Omental fat pad (tissue), 4 donors: ENCODE data around the gene FCF1. TPM values are rescaled to one million over a fixed set of nuclear protein-coding genes. Genes with fewer than 3 reads are reported as not detected.

Experiments
- ATAC-seq: fragments of 150-250 bp; one replicate; pipeline ENCODE4 v1.9.1; 2016; ENCODE audit warnings: mild to moderate bottlenecking, moderate library complexity; ENCODE audit not compliant: low FRiP score
- DNase-seq: peaks from one replicate; pipeline ENCODE4 v3.0.0-alpha.2; 2019; ENCODE audit warnings: low spot score
- total RNA-seq, 4 donors: library from RNA; depleted of rRNA; stranded (reverse); fragments of >200 nt; gene quantifications; one replicate each; pipeline ENCODE4 v1.1.0, GENCODE V29; 2016
- TF ChIP-seq, protein P1 (sequence below), 3 donors: fragments of 450-650 bp; IDR thresholded peaks; one replicate each; pipeline ENCODE4 v1.5.1; 2016 to 2017; ENCODE audit warnings: antibody characterized with exemption in 3 of 3, mild to moderate bottlenecking in 3 of 3, moderate library complexity in 2 of 3

FCF1 gene
- total RNA-seq, 4 donors from 2014 or later, result 21.7 to 34.2 (median 27.1) TPM

DNA sequence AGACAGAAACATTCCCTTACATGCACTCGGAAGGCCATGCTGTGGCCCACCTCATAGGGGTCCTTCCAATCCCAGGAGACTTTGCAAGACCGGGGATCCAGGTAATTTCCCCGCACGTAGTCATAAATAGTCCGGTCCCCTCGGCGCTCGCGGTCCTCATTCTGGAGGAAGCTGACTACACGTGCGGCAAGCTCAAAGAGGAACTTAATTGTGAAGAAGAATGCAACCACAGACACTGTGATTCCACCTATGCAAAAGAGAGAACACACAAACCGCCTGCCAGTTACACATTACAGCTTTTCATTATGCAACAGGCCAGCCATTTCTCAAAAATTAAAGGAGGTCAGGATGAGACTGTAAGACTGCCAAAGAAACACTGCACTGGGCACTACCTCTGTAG is 28.5 kb upstream of the FCF1 start:
- DNase-seq (no peak), ATAC-seq (no peak)

DNA sequence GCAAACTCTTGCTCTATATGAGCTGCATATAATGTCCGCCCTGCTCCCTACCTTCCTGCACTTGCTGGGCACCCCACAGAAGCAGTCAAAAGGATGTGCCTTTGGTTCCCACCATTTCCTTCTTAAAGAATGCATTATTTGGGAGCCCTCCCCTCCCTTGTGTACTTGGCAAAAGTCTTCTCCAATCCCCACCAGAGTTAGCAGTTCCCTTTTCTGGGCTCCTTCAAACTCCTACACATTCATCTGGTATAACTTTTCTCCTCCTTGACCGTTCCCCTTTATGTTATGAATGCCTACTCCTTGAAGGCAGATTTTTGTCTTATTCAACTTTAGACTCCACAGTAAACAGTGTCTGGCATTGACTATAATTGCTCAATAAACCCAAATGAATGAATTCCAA is 27.9 kb upstream of the FCF1 start:
- TF ChIP-seq, protein P1, sequence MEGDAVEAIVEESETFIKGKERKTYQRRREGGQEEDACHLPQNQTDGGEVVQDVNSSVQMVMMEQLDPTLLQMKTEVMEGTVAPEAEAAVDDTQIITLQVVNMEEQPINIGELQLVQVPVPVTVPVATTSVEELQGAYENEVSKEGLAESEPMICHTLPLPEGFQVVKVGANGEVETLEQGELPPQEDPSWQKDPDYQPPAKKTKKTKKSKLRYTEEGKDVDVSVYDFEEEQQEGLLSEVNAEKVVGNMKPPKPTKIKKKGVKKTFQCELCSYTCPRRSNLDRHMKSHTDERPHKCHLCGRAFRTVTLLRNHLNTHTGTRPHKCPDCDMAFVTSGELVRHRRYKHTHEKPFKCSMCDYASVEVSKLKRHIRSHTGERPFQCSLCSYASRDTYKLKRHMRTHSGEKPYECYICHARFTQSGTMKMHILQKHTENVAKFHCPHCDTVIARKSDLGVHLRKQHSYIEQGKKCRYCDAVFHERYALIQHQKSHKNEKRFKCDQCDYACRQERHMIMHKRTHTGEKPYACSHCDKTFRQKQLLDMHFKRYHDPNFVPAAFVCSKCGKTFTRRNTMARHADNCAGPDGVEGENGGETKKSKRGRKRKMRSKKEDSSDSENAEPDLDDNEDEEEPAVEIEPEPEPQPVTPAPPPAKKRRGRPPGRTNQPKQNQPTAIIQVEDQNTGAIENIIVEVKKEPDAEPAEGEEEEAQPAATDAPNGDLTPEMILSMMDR (IDR thresholded peaks at IDR 0.05), result no peak
- no peak for ATAC-seq

More for the DNA sequence above, 28.5 kb upstream of the FCF1 start:
- TF ChIP-seq, protein P1 (IDR thresholded peaks at IDR 0.05), result no peak

DNA sequence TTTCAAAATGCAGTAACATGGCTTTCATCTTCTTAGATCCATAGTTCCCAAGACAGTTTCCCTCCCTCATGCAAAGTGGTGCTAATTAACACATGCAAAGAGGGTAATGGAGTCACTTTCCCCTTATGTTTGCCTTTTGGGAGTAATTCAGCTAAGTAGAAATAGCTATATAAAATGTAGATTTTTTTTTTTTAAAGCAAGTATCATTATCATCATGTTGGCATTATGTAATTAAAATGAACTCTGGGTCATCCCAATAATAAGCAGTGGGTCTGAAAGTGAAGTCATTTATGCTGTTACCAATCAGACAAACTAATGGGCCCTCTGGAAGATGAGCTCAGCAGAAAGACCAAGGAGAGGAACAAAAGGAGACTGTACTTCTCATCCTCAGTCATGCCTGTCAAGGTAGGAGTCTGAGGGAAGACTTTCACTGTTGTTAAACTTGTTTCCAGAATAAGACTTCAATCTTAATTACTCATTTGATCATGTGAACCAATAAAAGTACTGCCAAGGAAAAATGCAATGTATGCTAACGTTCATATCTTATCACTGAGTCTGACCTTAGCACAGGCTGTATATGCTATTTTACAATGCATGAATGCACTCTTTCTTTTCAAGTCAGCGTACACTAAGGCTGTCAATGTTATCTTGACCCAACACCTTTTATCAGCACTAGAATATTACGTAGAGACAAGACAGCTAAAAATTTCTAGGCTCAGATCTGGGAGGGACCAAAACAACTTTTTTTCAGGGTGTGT is 26.8 kb upstream of the FCF1 start:
- ATAC-seq (no peak), DNase-seq (no peak)
- TF ChIP-seq, protein P1 (IDR thresholded peaks at IDR 0.05), result no peak

More for the DNA sequence above, 27.9 kb upstream of the FCF1 start:
- DNase-seq, result no peak

DNA sequence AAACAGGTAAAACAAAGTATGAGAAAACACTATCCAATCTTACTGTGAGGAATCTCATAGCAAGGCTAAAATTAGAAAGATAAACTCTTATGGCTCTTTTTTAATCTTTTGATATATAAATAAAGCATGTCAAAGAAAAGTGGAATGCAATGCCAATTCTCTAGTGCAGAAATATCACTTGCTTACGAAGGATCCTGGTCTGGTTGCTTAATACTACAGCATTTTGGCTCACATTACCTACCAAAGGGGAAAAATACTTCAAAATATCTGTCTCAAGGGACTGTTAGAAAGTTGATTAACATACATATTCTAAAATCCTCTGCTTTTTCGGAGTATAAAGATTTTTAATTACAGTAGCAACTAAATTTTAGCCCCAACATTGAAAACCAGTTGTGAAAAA is 21.5 kb upstream of the FCF1 start:
- peak; percentile 72 for ATAC-seq
- DNase-seq, result no peak
- TF ChIP-seq, protein P1 (IDR thresholded peaks at IDR 0.05), result no peak

DNA sequence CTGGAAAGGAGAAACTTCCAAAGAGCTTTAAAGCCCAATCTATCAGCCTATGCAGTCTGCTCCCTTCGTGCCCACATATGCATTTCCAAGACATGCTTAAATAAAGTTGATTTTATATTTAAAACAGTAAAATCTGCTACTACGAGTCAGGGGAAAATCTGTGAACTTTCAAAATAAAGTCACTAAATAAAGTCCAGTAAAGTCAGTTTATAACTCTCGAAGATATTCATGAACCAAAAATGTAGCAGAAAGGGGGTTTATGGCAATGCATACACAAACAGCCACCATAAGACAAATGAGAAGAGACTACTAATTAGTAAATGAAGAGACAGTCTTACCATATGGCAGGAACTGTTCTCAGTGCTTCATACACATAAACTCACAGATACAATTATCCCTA is 19.8 kb upstream of the FCF1 start:
- no peak for ATAC-seq
- TF ChIP-seq, protein P1 (IDR thresholded peaks at IDR 0.05), result no peak
- DNase-seq, result no peak

DNA sequence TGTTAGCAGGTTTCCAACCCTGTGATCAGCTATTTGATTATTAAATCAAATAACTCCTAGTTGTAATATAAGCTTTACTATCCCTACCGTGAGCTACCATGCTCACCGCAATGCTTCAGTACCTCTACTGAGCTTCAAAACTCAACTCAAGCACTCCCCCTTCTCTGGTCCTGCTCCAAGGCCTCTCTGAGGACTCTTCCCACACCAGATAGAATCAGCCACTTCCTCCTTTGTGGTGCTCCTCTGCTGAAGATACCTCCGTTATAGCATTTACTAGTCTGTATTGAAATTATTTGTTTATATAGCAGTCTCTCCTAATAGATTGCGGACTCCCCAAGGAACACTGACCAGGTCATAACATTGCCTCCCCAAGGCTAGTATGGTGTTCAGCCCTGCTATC is 17.5 kb upstream of the FCF1 start:
- no peak for DNase-seq
- no peak for ATAC-seq

More for the DNA sequence above, 17.5 kb upstream of the FCF1 start:
- TF ChIP-seq, protein P1 (IDR thresholded peaks at IDR 0.05), result no peak
